Testis (tissue), 5 donors: ENCODE measurements around the gene MRGPRX3. TPM values are rescaled to one million over a fixed set of nuclear protein-coding genes. Genes with fewer than 3 reads are reported as not detected.

Experiments
- DNase-seq: peaks from one replicate; pipeline ENCODE4 v3.0.0-alpha.2; 2019
- H3K27ac ChIP-seq, 2 donors: fragments of 200-600 bp; sonication (generic); one replicate each; pipeline ENCODE4 v1.5.1; 2019
- H3K27me3 ChIP-seq: fragments of 200-600 bp; sonication (generic); one replicate; pipeline ENCODE4 v1.5.1; 2019
- H3K36me3 ChIP-seq: fragments of 200-600 bp; sonication (generic); one replicate; pipeline ENCODE4 v1.5.1; 2017; ENCODE audit warnings: low read depth; ENCODE audit errors: missing control alignments
- H3K4me1 ChIP-seq: fragments of 200-600 bp; sonication (generic); one replicate; pipeline ENCODE4 v1.5.1; 2019
- H3K4me3 ChIP-seq, 2 donors: fragments of 200-600 bp; sonication (generic); one replicate each; pipeline ENCODE4 v1.5.1; 2017 to 2019
- H3K9me3 ChIP-seq: fragments of 200-600 bp; sonication (generic); one replicate; pipeline ENCODE4 v1.5.1; 2017
- POLR2A ChIP-seq: fragments of 450-650 bp; IDR thresholded peaks from one replicate; pipeline ENCODE4 v1.6.1; 2017; ENCODE audit warnings: antibody characterized with exemption, mild to moderate bottlenecking, moderate library complexity
- WGBS, 2 donors: methylation state at CpG; one replicate each; pipeline ENCODE4 v1.1.5; 2018; 5-methylcytosine and 5-hydroxymethylcytosine counted together
- intact Hi-C: fragments of 100-400 bp; cut with DNase I; formaldehyde crosslinking; loops from one replicate; pipeline ENCODE4 v1.15.1; 2023; ENCODE audit warnings: low total_unique reads
- long read RNA-seq, 2 donors: transcript quantifications; one replicate each; lab custom pipeline, GENCODE V29; 2026
- polyA plus RNA-seq: library from polyadenylated mRNA; stranded (reverse); fragments of 350-450 nt; fragmentation: Illumina TruSeq; extraction: RNeasy Lipid Tissue Mini Kit (QIAGEN cat#74804); gene quantifications from one replicate; pipeline ENCODE4 v1.2.3, GENCODE V29; 2014; ENCODE audit warnings: low read depth, low replicate concordance; ENCODE audit not compliant: insufficient read depth
- total RNA-seq, 2 donors: library from RNA; depleted of rRNA; stranded (reverse); fragments of >200 nt; gene quantifications; one replicate each; pipeline ENCODE4 v1.2.3, GENCODE V29; 2016
- TF ChIP-seq, protein P1 (sequence below), 3 experiments: fragments of 450-650 bp in 2 of 3; fragments of 200-600 bp in 1 of 3; sonication (generic) in 1 of 3; IDR thresholded peaks; one replicate each; pipeline ENCODE4 v1.5.1; 2016 to 2019; ENCODE audit warnings: antibody characterized with exemption in 3 of 3, mild to moderate bottlenecking in 2 of 3, moderate library complexity in 1 of 3

MRGPRX3 gene
- total RNA-seq (not detected), polyA plus RNA-seq (not detected)
- long read RNA-seq, donor 1: 0 reads
- long read RNA-seq, donor 2: 0 reads

DNA sequence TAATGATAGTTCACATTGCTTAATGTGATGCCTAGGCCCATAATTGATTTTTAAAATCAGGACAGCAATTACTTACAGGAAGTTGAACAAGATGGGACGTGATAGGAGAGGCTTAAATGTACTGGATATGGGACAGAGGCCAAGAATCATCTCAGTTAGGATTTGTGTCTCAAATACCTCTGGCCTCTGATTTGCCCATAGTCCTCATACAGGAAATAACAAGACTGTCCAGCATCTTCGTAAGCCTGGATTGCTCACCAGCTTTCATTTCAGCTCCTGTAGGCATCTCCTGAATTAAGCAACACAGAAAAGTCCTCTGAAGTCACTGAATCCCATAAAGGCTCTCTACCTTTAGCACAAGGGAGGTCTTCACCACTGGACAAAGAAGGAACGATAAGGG, at the start of gene MRGPRX3:
TSS of gene MRGPRX3 (plus strand) at position 231 of the 400 bp plus-strand sequence. CDS start 4,632 bp downstream, outside the sequence.
- H3K27ac ChIP-seq: no peak within 1 kb of the TSS
- DNase-seq: no peak
- no peaks in the 10 kb centered on the region for H3K36me3 ChIP-seq
- H3K9me3 ChIP-seq: no peaks in the 10 kb centered on the region
- no peaks in the 10 kb centered on the region for H3K4me1 ChIP-seq
- 64 to 73% methylated on average over 3 of the region's 3 CpGs for WGBS, 2 donors
- intact Hi-C loops: no loop called here
- TF ChIP-seq, protein P1, sequence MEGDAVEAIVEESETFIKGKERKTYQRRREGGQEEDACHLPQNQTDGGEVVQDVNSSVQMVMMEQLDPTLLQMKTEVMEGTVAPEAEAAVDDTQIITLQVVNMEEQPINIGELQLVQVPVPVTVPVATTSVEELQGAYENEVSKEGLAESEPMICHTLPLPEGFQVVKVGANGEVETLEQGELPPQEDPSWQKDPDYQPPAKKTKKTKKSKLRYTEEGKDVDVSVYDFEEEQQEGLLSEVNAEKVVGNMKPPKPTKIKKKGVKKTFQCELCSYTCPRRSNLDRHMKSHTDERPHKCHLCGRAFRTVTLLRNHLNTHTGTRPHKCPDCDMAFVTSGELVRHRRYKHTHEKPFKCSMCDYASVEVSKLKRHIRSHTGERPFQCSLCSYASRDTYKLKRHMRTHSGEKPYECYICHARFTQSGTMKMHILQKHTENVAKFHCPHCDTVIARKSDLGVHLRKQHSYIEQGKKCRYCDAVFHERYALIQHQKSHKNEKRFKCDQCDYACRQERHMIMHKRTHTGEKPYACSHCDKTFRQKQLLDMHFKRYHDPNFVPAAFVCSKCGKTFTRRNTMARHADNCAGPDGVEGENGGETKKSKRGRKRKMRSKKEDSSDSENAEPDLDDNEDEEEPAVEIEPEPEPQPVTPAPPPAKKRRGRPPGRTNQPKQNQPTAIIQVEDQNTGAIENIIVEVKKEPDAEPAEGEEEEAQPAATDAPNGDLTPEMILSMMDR (IDR thresholded peaks at IDR 0.05): no peak
- TF ChIP-seq POLR2A: no peak
- no peak within 1 kb of the TSS for H3K4me3 ChIP-seq
- no peaks in the 10 kb centered on the region for H3K27me3 ChIP-seq

DNA sequence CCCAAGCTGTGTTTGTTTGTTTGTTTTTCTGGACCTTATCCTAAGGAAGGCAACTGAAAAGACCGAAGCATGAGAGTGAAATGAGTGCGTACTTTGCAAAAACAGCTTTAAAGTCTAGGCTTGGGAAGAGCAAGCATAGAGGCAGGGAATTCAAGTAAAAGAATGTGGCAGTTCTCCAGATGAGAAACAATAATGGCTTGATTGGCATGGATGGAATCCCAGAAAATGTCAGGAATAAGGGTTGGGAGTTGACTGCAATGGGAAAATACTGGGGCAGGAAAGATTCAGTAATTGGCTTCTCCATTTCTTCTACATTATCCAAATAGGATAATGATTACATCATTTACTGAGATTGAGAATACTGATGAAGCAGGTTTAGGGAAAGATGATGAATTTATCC, 44.0 kb upstream of the MRGPRX3 start:
- Histone ChIP-seq H3K36me3 (no peaks in the 10 kb centered on the region), H3K4me3 (no peak overlapping the region), H3K27ac (no peak overlapping the region), H3K27me3 (no peaks in the 10 kb centered on the region), H3K4me1 (no peaks in the 10 kb centered on the region), H3K9me3 (no peaks in the 10 kb centered on the region)
- no peak for DNase-seq
- TF ChIP-seq, protein P1 (IDR thresholded peaks at IDR 0.05): no peak
- TF ChIP-seq POLR2A: no peak
- WGBS, 2 donors: 95 to 96% methylated on average over 2 of the region's 2 CpGs
- intact Hi-C loops: no loop called here

DNA sequence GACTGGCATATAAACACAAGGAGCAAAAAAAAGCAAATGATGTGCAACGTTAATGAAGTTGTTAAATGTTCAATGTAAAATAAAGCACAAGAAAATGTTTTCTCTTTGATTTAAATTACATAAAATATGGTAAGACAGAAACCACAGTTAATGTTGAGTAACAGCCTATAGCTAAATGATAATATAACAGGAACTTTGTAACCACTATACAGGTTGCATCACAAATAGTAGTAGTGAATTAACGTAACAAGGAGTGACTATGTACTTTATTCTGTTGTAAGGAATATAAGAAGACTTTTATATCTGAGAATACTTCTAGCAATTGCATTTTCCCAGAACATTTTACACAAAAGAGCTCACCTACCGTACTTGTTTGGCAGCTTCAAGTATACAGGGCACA, 43.4 kb upstream of the MRGPRX3 start:
- WGBS, 2 donors: 74 to 85% methylated on average over 3 of the region's 3 CpGs
- intact Hi-C loops: no loop called here
- Histone ChIP-seq H3K27ac (no peak overlapping the region), H3K4me1 (no peaks in the 10 kb centered on the region), H3K9me3 (no peaks in the 10 kb centered on the region), H3K36me3 (no peaks in the 10 kb centered on the region), H3K27me3 (no peaks in the 10 kb centered on the region), H3K4me3 (no peak overlapping the region)
- TF ChIP-seq POLR2A: no peak
- TF ChIP-seq, protein P1 (IDR thresholded peaks at IDR 0.05): no peak
- no peak for DNase-seq

DNA sequence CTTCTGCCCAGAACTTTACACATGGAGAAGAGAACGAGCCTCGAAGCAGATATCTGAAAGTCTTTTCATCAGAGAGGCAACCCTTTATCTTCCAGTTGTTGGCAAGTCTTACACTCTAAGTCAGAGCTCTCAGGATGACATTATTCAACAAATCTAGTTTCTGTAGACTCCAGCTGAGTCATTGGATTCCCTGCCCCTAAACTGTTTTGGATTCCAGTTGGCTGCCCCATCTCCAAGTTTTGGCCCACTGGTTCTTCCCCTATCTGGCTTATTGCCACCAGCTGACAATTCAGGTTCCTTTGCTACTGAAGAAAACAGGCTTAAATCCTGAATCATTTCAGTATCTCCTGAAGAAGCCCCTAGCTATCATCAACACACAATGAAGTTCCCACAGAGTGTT, 40.6 kb upstream of the MRGPRX3 start:
- H3K27me3 ChIP-seq: no peaks in the 10 kb centered on the region
- H3K4me1 ChIP-seq: no peaks in the 10 kb centered on the region
- intact Hi-C loops: no loop called here
- H3K4me3 ChIP-seq: no peak overlapping the region
- no peaks in the 10 kb centered on the region for H3K9me3 ChIP-seq
- DNase-seq: no peak
- no peak overlapping the region for H3K27ac ChIP-seq
- TF ChIP-seq, protein P1 (IDR thresholded peaks at IDR 0.05): no peak
- TF ChIP-seq POLR2A: no peak
- H3K36me3 ChIP-seq: no peaks in the 10 kb centered on the region
- WGBS, 2 donors: 90 to 92% methylated on average over 2 of the region's 2 CpGs

DNA sequence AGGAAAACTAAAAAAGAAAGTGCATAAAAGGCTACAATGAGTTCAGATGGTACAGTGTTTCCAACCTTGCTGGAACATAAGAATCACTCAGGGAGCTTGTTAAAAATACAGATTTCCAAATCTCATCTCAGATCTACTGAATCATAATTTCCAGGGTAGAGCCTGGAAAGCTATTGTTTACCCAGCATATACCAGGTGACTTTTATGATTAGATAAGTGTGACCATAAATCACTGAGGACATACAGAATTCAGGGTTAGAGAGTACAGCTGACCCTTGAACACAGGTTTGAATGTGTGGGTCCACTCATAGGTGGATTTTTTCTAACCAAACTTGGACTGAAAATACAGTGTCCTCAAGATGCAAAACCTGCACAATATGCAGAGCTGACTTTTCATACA, 38.4 kb upstream of the MRGPRX3 start:
- no peaks in the 10 kb centered on the region for H3K27me3 ChIP-seq
- no peaks in the 10 kb centered on the region for H3K4me1 ChIP-seq
- DNase-seq: no peak
- no peak overlapping the region for H3K27ac ChIP-seq
- no peak for TF ChIP-seq POLR2A
- TF ChIP-seq, protein P1 (IDR thresholded peaks at IDR 0.05): no peak
- intact Hi-C loops: no loop called here
- no peaks in the 10 kb centered on the region for H3K36me3 ChIP-seq
- no peak overlapping the region for H3K4me3 ChIP-seq
- no peaks in the 10 kb centered on the region for H3K9me3 ChIP-seq
